Measurements from ENCODE around the gene SMIM43.

- no peak for TF ChIP-seq POLR2AphosphoS5 (IDR thresholded peaks at IDR 0.05; ENCODE audit: low read depth)
- no peak for TF ChIP-seq CTCF (IDR thresholded peaks at IDR 0.05; ENCODE audit: insufficient read depth, low read length)
- no peak for TF ChIP-seq REST (IDR thresholded peaks at IDR 0.05; ENCODE audit: insufficient replicate concordance, low read depth)
These were observed 52.2 kb downstream of the SMIM43 start for GRCh38 chr4:121712783-121713182.

Data from HL-60 (cell line).